Natural killer cell (primary cell): ENCODE measurements around the gene ABHD2. TPM values are rescaled to one million over a fixed set of nuclear protein-coding genes. Genes with fewer than 3 reads are reported as not detected.

ENCODE experiments used
- ATAC-seq, 3 donors: fragments of 150-1000 bp in 2 of 3; fragments of 200-7000 bp in 1 of 3; cut with Tn5 transposase; 1 replicate in 1 of 3; 2 replicates in 2 of 3; pipeline ENCODE4 v1.10.0; 2021; ENCODE audit warnings: mild to moderate bottlenecking in 2 of 3, moderate library complexity in 2 of 3
- DNase-seq, 2 donors: peaks; one replicate each; pipeline versions ENCODE4 v3.0.0 to v3.0.0-alpha.2; 2013 to 2021; ENCODE audit warnings: mixed read lengths in 1 of 2
- H3K27ac ChIP-seq: one replicate; pipeline ENCODE4 v1.5.1; 2013; ENCODE audit warnings: mild to moderate bottlenecking, low read length
- H3K27me3 ChIP-seq: one replicate; pipeline ENCODE4 v1.6.1; 2013; ENCODE audit warnings: low read length; ENCODE audit not compliant: control insufficient read depth, insufficient read depth
- H3K36me3 ChIP-seq: one replicate; pipeline ENCODE4 v1.6.1; 2013; ENCODE audit warnings: low read length; ENCODE audit not compliant: control insufficient read depth, insufficient read depth
- H3K4me1 ChIP-seq: one replicate; pipeline ENCODE4 v1.6.1; 2013; ENCODE audit warnings: low read length; ENCODE audit not compliant: control insufficient read depth, insufficient read depth
- H3K4me3 ChIP-seq: one replicate; pipeline ENCODE4 v1.5.1; 2013; ENCODE audit warnings: low read length
- H3K9me3 ChIP-seq: one replicate; pipeline ENCODE4 v1.6.1; 2013; ENCODE audit warnings: low read length; ENCODE audit not compliant: control insufficient read depth, insufficient read depth
- H3K27ac Mint-ChIP-seq, 2 donors: one replicate each; pipeline ENCODE4 v1.8.0; 2022; ENCODE audit warnings: mild to moderate bottlenecking in 2 of 2, mixed read lengths in 2 of 2, moderate library complexity in 1 of 2
- H3K27me3 Mint-ChIP-seq, 2 donors: one replicate each; pipeline ENCODE4 v1.8.0; 2022; ENCODE audit warnings: low read depth in 2 of 2, mixed read lengths in 2 of 2
- H3K36me3 Mint-ChIP-seq: one replicate; pipeline ENCODE4 v1.8.0; 2022; ENCODE audit warnings: mixed read lengths
- H3K4me1 Mint-ChIP-seq, 2 donors: one replicate each; pipeline ENCODE4 v1.8.0; 2022; ENCODE audit warnings: mixed read lengths in 2 of 2
- H3K4me3 Mint-ChIP-seq: one replicate; pipeline ENCODE4 v1.8.0; 2022; ENCODE audit warnings: mild to moderate bottlenecking, moderate library complexity, mixed read lengths
- H3K9me3 Mint-ChIP-seq, 2 donors: one replicate each; pipeline ENCODE4 v1.8.0; 2022; ENCODE audit warnings: mixed read lengths in 2 of 2
- CTCF ChIP-seq: fragments of 200-600 bp; IDR thresholded peaks from one replicate; pipeline ENCODE4 v1.8.0; 2022; ENCODE audit warnings: antibody characterized with exemption
- WGBS: methylation state at CpG from one replicate; pipeline ENCODE4 v1.1.7; 2013; ENCODE audit warnings: missing lambda C conversion rate; ENCODE audit not compliant: insufficient coverage; 5-methylcytosine and 5-hydroxymethylcytosine counted together
- intact Hi-C: fragments of 100-400 bp; cut with micrococcal nuclease; formaldehyde crosslinking; loops from one replicate; pipeline ENCODE4 v1.14.2; 2022
- total RNA-seq, 4 donors: library from RNA; stranded (reverse); fragments of 120-200 nt in 1 of 4; gene quantifications; one replicate each; pipeline versions ENCODE4 v1.2.3 to v1.2.4, GENCODE V29; 2013 to 2022

The ABHD2 gene
- total RNA-seq, 3 donors from 2014 or later (not counting 1 experiment from before 2014, with no cell fraction given), result 187 to 236 (median 191) TPM

GRCh38 chr15:89096664-89097063 lies 8.4 kb downstream of the ABHD2 start:
- peaks cover 16% of the 10 kb centered on the region for H3K36me3 ChIP-seq
- no peak overlapping the region for H3K27ac ChIP-seq
- DNase-seq (no peak), ATAC-seq (no peak)
- no peak overlapping the region for H3K27ac Mint-ChIP-seq
- intact Hi-C loops, result no loop called here
- H3K4me1 Mint-ChIP-seq, result peaks cover 60 to 66% of the 10 kb centered on the region in 2 donors
- H3K4me3 ChIP-seq, result no peak overlapping the region
- no peaks in the 10 kb centered on the region for H3K9me3 Mint-ChIP-seq
- H3K27me3 Mint-ChIP-seq, result no peaks in the 10 kb centered on the region
- no peak overlapping the region for H3K4me3 Mint-ChIP-seq
- TF ChIP-seq CTCF, result no peak
- peaks cover 21% of the 10 kb centered on the region for H3K4me1 ChIP-seq
- no peaks in the 10 kb centered on the region for H3K9me3 ChIP-seq
- H3K36me3 Mint-ChIP-seq, result peaks cover 15% of the 10 kb centered on the region
- H3K27me3 ChIP-seq, result no peaks in the 10 kb centered on the region
- WGBS, result 100% methylated on average over 4 of the region's 5 CpGs

GRCh38 chr15:89097313-89097712 lies 9.1 kb downstream of the ABHD2 start:
- H3K27ac ChIP-seq, result no peak overlapping the region
- Mint-ChIP-seq H3K36me3 (peaks cover 15% of the 10 kb centered on the region), H3K9me3 (no peaks in the 10 kb centered on the region), H3K27me3 (no peaks in the 10 kb centered on the region), H3K4me1 (peaks cover 60 to 66% of the 10 kb centered on the region in 2 donors), H3K27ac (peak overlapping the region in 1 of 2 donors; percentile 46), H3K4me3 (no peak overlapping the region)
- intact Hi-C loops, result no loop called here
- no peak for TF ChIP-seq CTCF
- H3K27me3 ChIP-seq, result no peaks in the 10 kb centered on the region
- ATAC-seq (no peak), DNase-seq (no peak)
- H3K4me1 ChIP-seq, result peaks cover 22% of the 10 kb centered on the region
- WGBS, result no CpG with 5 or more reads among the region's 1 CpG
- H3K4me3 ChIP-seq, result no peak overlapping the region
- H3K36me3 ChIP-seq, result peaks cover 16% of the 10 kb centered on the region
- H3K9me3 ChIP-seq, result no peaks in the 10 kb centered on the region

- H3K4me1 ChIP-seq, result peaks cover 22% of the 10 kb centered on the region
- H3K36me3 ChIP-seq, result peaks cover 16% of the 10 kb centered on the region
- intact Hi-C loops, result no loop called here
- Mint-ChIP-seq H3K4me3 (no peak overlapping the region), H3K27ac (peak overlapping the region; percentile 50 to 52), H3K4me1 (peaks cover 61 to 65% of the 10 kb centered on the region in 2 donors), H3K27me3 (no peaks in the 10 kb centered on the region), H3K36me3 (peaks cover 15% of the 10 kb centered on the region), H3K9me3 (no peaks in the 10 kb centered on the region)
- H3K9me3 ChIP-seq, result no peaks in the 10 kb centered on the region
- no peak for TF ChIP-seq CTCF
- WGBS, result 100% methylated on average over 1 of the region's 1 CpG
- no peaks in the 10 kb centered on the region for H3K27me3 ChIP-seq
- DNase-seq (no peak), ATAC-seq (no peak)
- H3K4me3 ChIP-seq, result no peak overlapping the region
- H3K27ac ChIP-seq, result no peak overlapping the region
Observed at GRCh38 chr15:89098281-89098680, 10.0 kb downstream of the ABHD2 start.

GRCh38 chr15:89099968-89100367 lies 11.7 kb downstream of the ABHD2 start:
- Mint-ChIP-seq H3K4me3 (no peak overlapping the region), H3K36me3 (peaks cover 7% of the 10 kb centered on the region), H3K9me3 (no peaks in the 10 kb centered on the region), H3K4me1 (peaks cover 52 to 55% of the 10 kb centered on the region in 2 donors), H3K27me3 (no peaks in the 10 kb centered on the region), H3K27ac (peak overlapping the region; percentile 19 to 89)
- 98% methylated on average over 3 of the region's 3 CpGs for WGBS
- no peak for TF ChIP-seq CTCF
- no peaks in the 10 kb centered on the region for H3K27me3 ChIP-seq
- ATAC-seq (no peak), DNase-seq (no peak)
- H3K27ac ChIP-seq, result no peak overlapping the region
- no peaks in the 10 kb centered on the region for H3K9me3 ChIP-seq
- intact Hi-C loops, result loop anchor here (10.0 kb wide), 1 partner anchor 75 kb away; no protein-coding TSS in a partner anchor
- H3K4me3 ChIP-seq, result no peak overlapping the region
- H3K4me1 ChIP-seq, result peaks cover 18% of the 10 kb centered on the region
- H3K36me3 ChIP-seq, result peaks cover 20% of the 10 kb centered on the region
